K562 (cell line): ENCODE measurements around the gene ABHD5. TPM values are rescaled to one million over a fixed set of nuclear protein-coding genes. Genes with fewer than 3 reads are reported as not detected.

ENCODE experiments used
- CREBBP ChIP-seq: IDR thresholded peaks from one replicate; pipeline ENCODE4 v1.6.1; 2012; ENCODE audit warnings: low read depth, mild to moderate bottlenecking, control low read depth, inconsistent platforms, low read length
- HNRNPL ChIP-seq: fragments of 200-400 bp; formaldehyde crosslinking; IDR thresholded peaks from 2 replicates; pipeline ENCODE4 v1.6.1; 2017; ENCODE audit warnings: low read depth, mild to moderate bottlenecking, low read length
- HOXB6 ChIP-seq: fragments of 250-450 bp; sonication (Bioruptor Pico); IDR thresholded peaks from 2 replicates; pipeline ENCODE4 v1.5.1; 2022; ENCODE audit warnings: mild to moderate bottlenecking, borderline replicate concordance
- MAZ ChIP-seq, 2 experiments: fragments of 450-650 bp in 1 of 2; sonication (generic) in 1 of 2; formaldehyde crosslinking; IDR thresholded peaks in 1 of 2; conservative IDR thresholded peaks in 1 of 2; 2 replicates each; pipeline versions ENCODE4 v1.4.0 to v1.5.0; 2020; ENCODE audit warnings: mild to moderate bottlenecking in 1 of 2, missing genetic modification reagents in 1 of 2
- RBM22 ChIP-seq: fragments of 200-400 bp; formaldehyde crosslinking; IDR thresholded peaks from 2 replicates; pipeline ENCODE4 v1.6.1; 2018; ENCODE audit warnings: low read length, low read depth; ENCODE audit not compliant: poor library complexity, severe bottlenecking
- ZBTB11 ChIP-seq, 3 experiments: fragments of 200-800 bp in 1 of 3; fragments of 250-450 bp in 1 of 3; fragments of 450-650 bp in 1 of 3; sonication (Bioruptor Pico) in 1 of 3; sonication (Bioruptor generic) in 1 of 3; formaldehyde crosslinking in 1 of 3; IDR thresholded peaks; 2 replicates each; pipeline versions ENCODE4 v1.6.1 to v1.8.0; 2016 to 2022; ENCODE audit warnings: mild to moderate bottlenecking in 2 of 3, missing genetic modification characterization in 2 of 3, missing compliant biosample characterization in 1 of 3, moderate library complexity in 1 of 3
- ZFP30 ChIP-seq: fragments of 250-450 bp; sonication (Bioruptor Pico); IDR thresholded peaks from 2 replicates; pipeline ENCODE4 v1.8.0; 2022; ENCODE audit warnings: moderate library complexity, mild to moderate bottlenecking, inconsistent platforms, borderline replicate concordance
- ZNF263 ChIP-seq: sonication (generic); formaldehyde crosslinking; IDR thresholded peaks from 2 replicates; pipeline ENCODE4 v1.8.0; 2022; ENCODE audit warnings: mild to moderate bottlenecking, missing genetic modification reagents, borderline replicate concordance
- ZNF785 ChIP-seq: fragments of 250-450 bp; sonication (Bioruptor Pico); IDR thresholded peaks from 2 replicates; pipeline ENCODE4 v1.4.0; 2020; ENCODE audit warnings: mild to moderate bottlenecking
- polyA plus RNA-seq, 8 experiments: library from polyadenylated mRNA; depleted of rRNA in 4 of 8; stranded (reverse) in 5 of 8; unstranded in 3 of 8; fragments of >200 nt; fragmentation: Nextera tagmentation in 2 of 8; fragmentation: Illumina TruSeq in 1 of 8; extraction: Ambion mirVana in 2 of 8; extraction: Trizol in 1 of 8; gene quantifications; 2 replicates each; pipeline versions ENCODE4 v1.2.1 to v1.2.3, GENCODE V29; 2011 to 2014; ENCODE audit warnings: inconsistent platforms in 1 of 8, missing spikeins in 1 of 8
- total RNA-seq, 7 experiments: library from RNA; depleted of rRNA in 6 of 7; stranded (reverse); fragments of >200 nt in 6 of 7; fragmentation: Illumina TruSeq in 2 of 7; extraction: Trizol in 2 of 7; gene quantifications; 2 replicates each; pipeline versions ENCODE4 v1.2.1 to v1.2.3, GENCODE V29; 2011 to 2021; ENCODE audit warnings: low replicate concordance in 1 of 7
- TF ChIP-seq, protein P1 (sequence below), 2 experiments: IDR thresholded peaks; 2 replicates each; pipeline ENCODE4 v1.6.1; 2011; ENCODE audit warnings: borderline replicate concordance in 1 of 2, control low read depth in 1 of 2, low read depth in 1 of 2, low read length in 1 of 2, mild to moderate bottlenecking in 1 of 2, mixed read lengths in 1 of 2, moderate library complexity in 1 of 2; ENCODE audit not compliant: insufficient read depth in 1 of 2, insufficient read length in 1 of 2, poor library complexity in 1 of 2, severe bottlenecking in 1 of 2; ENCODE audit errors: extremely low read depth in 1 of 2
- TF ChIP-seq, protein P2 (sequence below), 2 experiments: fragments of 150-350 bp in 1 of 2; IDR thresholded peaks; 2 replicates each; pipeline ENCODE4 v1.6.1; 2012 to 2016; ENCODE audit warnings: low read depth in 2 of 2, low read length in 2 of 2, mild to moderate bottlenecking in 1 of 2, moderate library complexity in 1 of 2
- TF ChIP-seq, protein P3 (sequence below): fragments of 450-650 bp; IDR thresholded peaks from one replicate; pipeline ENCODE4 v1.6.1; 2018; ENCODE audit warnings: mild to moderate bottlenecking, moderate library complexity; ENCODE audit not compliant: partially characterized antibody

ABHD5 gene
- total and polyA plus RNA-seq, 9 of the 15 experiments (the other 6 are each of a cell fraction or from before 2014, with no cell fraction given), result 27.8 to 61.7 (median 39.9) TPM

GRCh38 chr3:43688245-43688650 lies 2.5 kb upstream of the ABHD5 start (continued):
- TF ChIP-seq CREBBP (no peak), ZFP30 (no peak), ZNF263 (CRISPR knock-in tag) (no peak), ZNF785 (no peak), HOXB6 (CRISPR knock-in tag) (no peak), MAZ (CRISPR knock-in tag; conservative IDR thresholded peaks at IDR 0.05 in 1 of 2, IDR thresholded peaks at IDR 0.05 in 1 of 2) (peak in 1 of 2 experiments; percentile 82; a peak in 2 of 4 replicates), HNRNPL (no peak), ZBTB11 (CRISPR knock-in tag; IDR thresholded peaks at IDR 0.05) (peak in 1 of 3 experiments; percentile 77; a peak in 2 of 6 replicates), RBM22 (no peak)
- TF ChIP-seq, protein P1, sequence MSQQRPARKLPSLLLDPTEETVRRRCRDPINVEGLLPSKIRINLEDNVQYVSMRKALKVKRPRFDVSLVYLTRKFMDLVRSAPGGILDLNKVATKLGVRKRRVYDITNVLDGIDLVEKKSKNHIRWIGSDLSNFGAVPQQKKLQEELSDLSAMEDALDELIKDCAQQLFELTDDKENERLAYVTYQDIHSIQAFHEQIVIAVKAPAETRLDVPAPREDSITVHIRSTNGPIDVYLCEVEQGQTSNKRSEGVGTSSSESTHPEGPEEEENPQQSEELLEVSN (IDR thresholded peaks at IDR 0.05; ENCODE audit: borderline replicate concordance in 1 of 2, extremely low read depth in 1 of 2, insufficient read depth in 1 of 2, insufficient read length in 1 of 2, low read depth in 1 of 2, low read length in 1 of 2, poor library complexity in 1 of 2, severe bottlenecking in 1 of 2), result no peak
- TF ChIP-seq, protein P2, sequence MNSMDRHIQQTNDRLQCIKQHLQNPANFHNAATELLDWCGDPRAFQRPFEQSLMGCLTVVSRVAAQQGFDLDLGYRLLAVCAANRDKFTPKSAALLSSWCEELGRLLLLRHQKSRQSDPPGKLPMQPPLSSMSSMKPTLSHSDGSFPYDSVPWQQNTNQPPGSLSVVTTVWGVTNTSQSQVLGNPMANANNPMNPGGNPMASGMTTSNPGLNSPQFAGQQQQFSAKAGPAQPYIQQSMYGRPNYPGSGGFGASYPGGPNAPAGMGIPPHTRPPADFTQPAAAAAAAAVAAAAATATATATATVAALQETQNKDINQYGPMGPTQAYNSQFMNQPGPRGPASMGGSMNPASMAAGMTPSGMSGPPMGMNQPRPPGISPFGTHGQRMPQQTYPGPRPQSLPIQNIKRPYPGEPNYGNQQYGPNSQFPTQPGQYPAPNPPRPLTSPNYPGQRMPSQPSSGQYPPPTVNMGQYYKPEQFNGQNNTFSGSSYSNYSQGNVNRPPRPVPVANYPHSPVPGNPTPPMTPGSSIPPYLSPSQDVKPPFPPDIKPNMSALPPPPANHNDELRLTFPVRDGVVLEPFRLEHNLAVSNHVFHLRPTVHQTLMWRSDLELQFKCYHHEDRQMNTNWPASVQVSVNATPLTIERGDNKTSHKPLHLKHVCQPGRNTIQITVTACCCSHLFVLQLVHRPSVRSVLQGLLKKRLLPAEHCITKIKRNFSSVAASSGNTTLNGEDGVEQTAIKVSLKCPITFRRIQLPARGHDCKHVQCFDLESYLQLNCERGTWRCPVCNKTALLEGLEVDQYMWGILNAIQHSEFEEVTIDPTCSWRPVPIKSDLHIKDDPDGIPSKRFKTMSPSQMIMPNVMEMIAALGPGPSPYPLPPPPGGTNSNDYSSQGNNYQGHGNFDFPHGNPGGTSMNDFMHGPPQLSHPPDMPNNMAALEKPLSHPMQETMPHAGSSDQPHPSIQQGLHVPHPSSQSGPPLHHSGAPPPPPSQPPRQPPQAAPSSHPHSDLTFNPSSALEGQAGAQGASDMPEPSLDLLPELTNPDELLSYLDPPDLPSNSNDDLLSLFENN (IDR thresholded peaks at IDR 0.05; ENCODE audit: low read depth in 2 of 2, low read length in 2 of 2), result no peak
- TF ChIP-seq, protein P3, sequence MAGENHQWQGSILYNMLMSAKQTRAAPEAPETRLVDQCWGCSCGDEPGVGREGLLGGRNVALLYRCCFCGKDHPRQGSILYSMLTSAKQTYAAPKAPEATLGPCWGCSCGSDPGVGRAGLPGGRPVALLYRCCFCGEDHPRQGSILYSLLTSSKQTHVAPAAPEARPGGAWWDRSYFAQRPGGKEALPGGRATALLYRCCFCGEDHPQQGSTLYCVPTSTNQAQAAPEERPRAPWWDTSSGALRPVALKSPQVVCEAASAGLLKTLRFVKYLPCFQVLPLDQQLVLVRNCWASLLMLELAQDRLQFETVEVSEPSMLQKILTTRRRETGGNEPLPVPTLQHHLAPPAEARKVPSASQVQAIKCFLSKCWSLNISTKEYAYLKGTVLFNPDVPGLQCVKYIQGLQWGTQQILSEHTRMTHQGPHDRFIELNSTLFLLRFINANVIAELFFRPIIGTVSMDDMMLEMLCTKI, result no peak
